ENCODE results near the gene ADCK1.

ADCK1 gene

DNA sequence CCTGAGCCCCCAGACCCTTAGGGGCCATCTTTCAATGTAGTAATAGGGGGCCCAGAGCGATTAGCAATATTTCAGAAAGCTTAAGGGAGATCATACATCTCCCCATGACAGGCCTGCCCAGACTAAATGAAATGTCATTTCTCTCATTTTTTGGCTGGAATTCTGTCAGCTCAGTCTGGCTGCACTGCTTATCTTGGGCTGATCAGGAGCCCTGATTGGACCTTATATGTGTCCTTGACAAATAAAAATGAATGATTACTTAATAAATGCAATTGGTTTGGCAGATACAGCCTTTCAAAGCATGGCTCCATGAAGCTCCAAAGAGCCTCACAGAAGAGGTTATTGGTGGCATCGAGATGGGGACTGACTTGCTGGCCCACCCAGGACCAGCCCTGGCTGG lies 121.9 kb downstream of the ADCK1 start:
- WGBS (ENCODE audit: insufficient coverage): 100% methylated on average over 2 of the region's 2 CpGs
- ChIA-PET POLR2A (no interaction called here), CTCF (interaction anchor here (1.2 kb wide), 1 partner anchor 44 kb away, joined by 3 read pairs; no protein-coding TSS in a partner anchor)
- DNase-seq: no peak
- H3K4me1 ChIP-seq (ENCODE audit: control extremely low read depth in 1 of 4, control insufficient read depth in 4 of 4, insufficient read depth in 4 of 4, low read length in 3 of 4): peaks cover 0 to 13% (median 6%) of the 10 kb centered on the region in 4 experiments
- H3K27ac ChIP-seq (ENCODE audit: insufficient read depth in 1 of 2, low read depth in 1 of 2, low read length in 2 of 2, poor library complexity in 1 of 2, severe bottlenecking in 2 of 2): no peak overlapping the region
- H3K9me3 ChIP-seq (ENCODE audit: control extremely low read depth in 1 of 5, control insufficient read depth in 4 of 5, insufficient read depth in 2 of 5, low read depth in 1 of 5, low read length in 4 of 5): no peaks in the 10 kb centered on the region
- no peak overlapping the region for H3K4me3 ChIP-seq (ENCODE audit: control insufficient read depth in 1 of 7, extremely low read depth in 1 of 7, insufficient read depth in 4 of 7, low read depth in 2 of 7, low read length in 6 of 7)
- peaks cover 0 to 2% (median 0%) of the 10 kb centered on the region in 4 experiments for H3K36me3 ChIP-seq (ENCODE audit: control insufficient read depth in 4 of 4, insufficient read depth in 4 of 4, low read length in 3 of 4)
- no peaks in the 10 kb centered on the region for H3K27me3 ChIP-seq (replicated peaks in 2 of 5; ENCODE audit: control insufficient read depth in 4 of 5, insufficient read depth in 5 of 5, low read length in 4 of 5)

DNA sequence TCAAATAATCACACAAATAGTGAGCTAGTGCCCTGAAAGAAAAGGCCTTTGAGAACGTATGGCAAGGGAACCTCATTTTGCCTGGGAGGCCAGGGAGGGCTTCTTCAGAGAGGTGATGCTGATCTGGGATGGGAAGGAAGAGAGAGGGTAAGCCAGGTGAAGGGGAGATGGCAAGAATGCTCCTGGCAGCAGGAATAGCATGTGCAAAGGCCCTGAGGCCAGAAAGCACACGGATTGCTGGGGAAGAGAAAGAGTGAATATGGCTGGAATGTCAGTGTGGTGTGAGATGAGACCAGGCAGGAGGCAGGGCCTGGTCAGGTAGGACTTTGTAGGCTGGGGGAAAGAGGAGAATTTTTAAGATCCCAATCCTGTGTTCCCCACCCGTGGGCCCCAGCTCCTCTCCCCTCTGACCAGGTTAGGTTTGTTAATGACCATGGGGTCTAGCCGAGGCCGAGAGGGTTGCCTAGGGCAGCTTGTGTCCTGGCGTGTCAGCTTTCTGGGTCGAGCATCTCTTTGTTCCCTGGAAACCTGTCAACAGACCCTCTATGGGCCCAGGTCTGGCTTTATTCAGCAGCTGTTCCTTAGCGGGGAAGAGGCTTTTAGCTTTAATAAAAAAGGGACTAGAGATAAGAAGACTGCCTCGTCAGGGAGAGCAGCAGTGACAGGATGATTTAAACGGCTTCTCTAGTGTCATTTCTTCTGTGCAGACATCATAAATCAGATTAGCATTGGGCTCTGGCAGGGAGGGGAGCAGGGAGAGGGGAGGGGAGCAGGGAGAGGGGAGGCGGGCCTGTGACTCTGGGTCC lies 123.4 kb downstream of the ADCK1 start:
- Histone ChIP-seq H3K9me3 (ENCODE audit: control extremely low read depth in 1 of 5, control insufficient read depth in 4 of 5, insufficient read depth in 2 of 5, low read depth in 1 of 5, low read length in 4 of 5) (no peaks in the 10 kb centered on the region), H3K36me3 (ENCODE audit: control insufficient read depth in 4 of 4, insufficient read depth in 4 of 4, low read length in 3 of 4) (peaks cover 0 to 3% (median 0%) of the 10 kb centered on the region in 4 experiments), H3K27ac (ENCODE audit: insufficient read depth in 1 of 2, low read depth in 1 of 2, low read length in 2 of 2, poor library complexity in 1 of 2, severe bottlenecking in 2 of 2) (peak overlapping the region in 1 of 2 experiments; percentile 60), H3K27me3 (replicated peaks in 2 of 5; ENCODE audit: control insufficient read depth in 4 of 5, insufficient read depth in 5 of 5, low read length in 4 of 5) (no peaks in the 10 kb centered on the region), H3K4me3 (ENCODE audit: control insufficient read depth in 1 of 7, extremely low read depth in 1 of 7, insufficient read depth in 4 of 7, low read depth in 2 of 7, low read length in 6 of 7) (no peak overlapping the region), H3K4me1 (ENCODE audit: control extremely low read depth in 1 of 4, control insufficient read depth in 4 of 4, insufficient read depth in 4 of 4, low read length in 3 of 4) (peaks cover 0 to 5% (median 3%) of the 10 kb centered on the region in 4 experiments)
- peak in 2 of 3 donors; percentile 38 to 64 for DNase-seq
- WGBS (ENCODE audit: insufficient coverage): 75% methylated on average over 10 of the region's 11 CpGs
- CTCF ChIA-PET: no interaction called here
- POLR2A ChIA-PET: no interaction called here

DNA sequence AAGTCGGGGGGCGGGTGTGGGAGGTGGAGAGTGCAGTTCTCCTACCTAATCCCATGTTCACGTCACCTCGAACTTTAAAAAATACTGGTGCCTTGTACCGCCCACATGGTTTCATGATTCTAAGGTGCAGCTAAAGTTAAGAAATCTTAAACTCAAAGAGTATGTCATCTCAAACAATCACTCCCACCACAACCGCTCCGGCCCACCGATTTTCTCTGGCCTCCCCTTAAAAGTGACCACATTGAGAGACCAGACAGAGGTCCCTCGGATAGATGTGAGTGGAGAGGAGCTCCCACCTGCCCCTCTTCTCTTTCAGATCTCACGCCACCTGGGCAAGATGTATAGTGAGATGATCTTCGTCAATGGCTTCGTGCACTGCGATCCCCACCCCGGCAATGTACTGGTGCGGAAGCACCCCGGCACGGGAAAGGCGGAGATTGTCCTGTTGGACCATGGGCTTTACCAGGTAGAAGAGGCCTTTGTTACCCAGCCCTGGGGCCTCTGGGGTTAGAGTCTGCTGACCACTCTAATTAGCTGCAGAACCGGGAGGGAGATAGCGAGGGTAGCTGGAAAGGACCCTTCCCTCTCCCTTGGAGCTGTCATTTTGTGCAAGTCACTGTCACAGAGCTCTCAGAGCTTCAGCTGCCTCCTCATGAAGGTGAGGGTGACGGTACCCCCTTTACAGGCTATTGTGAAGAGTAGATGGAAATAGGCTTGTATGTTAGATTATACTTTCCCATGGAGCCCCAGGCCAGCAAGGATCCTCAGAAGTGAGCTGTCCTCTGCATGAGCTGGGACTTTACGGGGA lies 124.4 kb downstream of the ADCK1 start:
- H3K36me3 ChIP-seq (ENCODE audit: control insufficient read depth in 4 of 4, insufficient read depth in 4 of 4, low read length in 3 of 4): peaks cover 0 to 3% (median 0%) of the 10 kb centered on the region in 4 experiments
- ChIA-PET POLR2A (no interaction called here), CTCF (interaction anchor here (0.6 to 2.4 kb wide), 4 partner anchors 9 to 63 kb away, joined by 3 to 5 read pairs (median 3); no protein-coding TSS in a partner anchor)
- H3K27ac ChIP-seq (ENCODE audit: insufficient read depth in 1 of 2, low read depth in 1 of 2, low read length in 2 of 2, poor library complexity in 1 of 2, severe bottlenecking in 2 of 2): no peak overlapping the region
- no peak for DNase-seq
- peaks cover 0 to 3% (median 0%) of the 10 kb centered on the region in 4 experiments for H3K4me1 ChIP-seq (ENCODE audit: control extremely low read depth in 1 of 4, control insufficient read depth in 4 of 4, insufficient read depth in 4 of 4, low read length in 3 of 4)
- H3K9me3 ChIP-seq (ENCODE audit: control extremely low read depth in 1 of 5, control insufficient read depth in 4 of 5, insufficient read depth in 2 of 5, low read depth in 1 of 5, low read length in 4 of 5): no peaks in the 10 kb centered on the region
- WGBS (ENCODE audit: insufficient coverage): 94% methylated on average over 16 of the region's 22 CpGs
- H3K4me3 ChIP-seq (ENCODE audit: control insufficient read depth in 1 of 7, extremely low read depth in 1 of 7, insufficient read depth in 4 of 7, low read depth in 2 of 7, low read length in 6 of 7): no peak overlapping the region
- H3K27me3 ChIP-seq (replicated peaks in 2 of 5; ENCODE audit: control insufficient read depth in 4 of 5, insufficient read depth in 5 of 5, low read length in 4 of 5): no peaks in the 10 kb centered on the region

GRCh38 chr14:77926942-77927341 lies 127.0 kb downstream of the ADCK1 start:
- no peak for DNase-seq
- Histone ChIP-seq H3K27ac (ENCODE audit: insufficient read depth in 1 of 2, low read depth in 1 of 2, low read length in 2 of 2, poor library complexity in 1 of 2, severe bottlenecking in 2 of 2) (no peak overlapping the region), H3K27me3 (replicated peaks in 2 of 5; ENCODE audit: control insufficient read depth in 4 of 5, insufficient read depth in 5 of 5, low read length in 4 of 5) (no peaks in the 10 kb centered on the region), H3K4me3 (ENCODE audit: control insufficient read depth in 1 of 7, extremely low read depth in 1 of 7, insufficient read depth in 4 of 7, low read depth in 2 of 7, low read length in 6 of 7) (no peak overlapping the region), H3K36me3 (ENCODE audit: control insufficient read depth in 4 of 4, insufficient read depth in 4 of 4, low read length in 3 of 4) (peaks cover 0 to 3% (median 1%) of the 10 kb centered on the region in 4 experiments), H3K9me3 (ENCODE audit: control extremely low read depth in 1 of 5, control insufficient read depth in 4 of 5, insufficient read depth in 2 of 5, low read depth in 1 of 5, low read length in 4 of 5) (no peaks in the 10 kb centered on the region), H3K4me1 (ENCODE audit: control extremely low read depth in 1 of 4, control insufficient read depth in 4 of 4, insufficient read depth in 4 of 4, low read length in 3 of 4) (peaks cover 0 to 3% (median 0%) of the 10 kb centered on the region in 4 experiments)
- WGBS (ENCODE audit: insufficient coverage): 91% methylated on average over 9 of the region's 9 CpGs
- ChIA-PET CTCF (no interaction called here), POLR2A (no interaction called here)

DNA sequence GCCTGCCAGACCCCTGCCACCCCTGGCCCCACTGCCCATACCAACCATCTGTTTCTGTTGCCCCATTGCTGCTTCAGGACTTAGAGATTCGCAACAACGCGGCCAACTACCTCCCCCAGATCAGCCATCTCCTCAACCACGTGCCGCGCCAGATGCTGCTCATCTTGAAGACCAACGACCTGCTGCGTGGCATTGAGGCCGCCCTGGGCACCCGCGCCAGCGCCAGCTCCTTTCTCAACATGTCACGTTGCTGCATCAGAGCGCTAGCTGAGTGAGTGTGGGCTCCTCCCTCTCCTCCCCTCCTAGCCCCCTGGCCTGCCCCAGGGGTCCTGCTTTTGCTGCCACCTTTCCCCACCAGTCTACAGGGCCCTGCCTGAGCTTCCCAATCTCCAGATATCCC lies 131.5 kb downstream of the ADCK1 start:
- H3K9me3 ChIP-seq (ENCODE audit: control extremely low read depth in 1 of 5, control insufficient read depth in 4 of 5, insufficient read depth in 2 of 5, low read depth in 1 of 5, low read length in 4 of 5): peaks cover 1 to 25% (median 10%) of the 10 kb centered on the region in 5 experiments
- WGBS (ENCODE audit: insufficient coverage): 100% methylated on average over 14 of the region's 14 CpGs
- no peak for DNase-seq
- no peak overlapping the region for H3K27ac ChIP-seq (ENCODE audit: insufficient read depth in 1 of 2, low read depth in 1 of 2, low read length in 2 of 2, poor library complexity in 1 of 2, severe bottlenecking in 2 of 2)
- POLR2A ChIA-PET: no interaction called here
- H3K4me3 ChIP-seq (ENCODE audit: control insufficient read depth in 1 of 7, extremely low read depth in 1 of 7, insufficient read depth in 4 of 7, low read depth in 2 of 7, low read length in 6 of 7): no peak overlapping the region
- CTCF ChIA-PET: interaction anchor here (1.0 to 1.8 kb wide), 2 partner anchors 68 to 270 kb away, joined by 3 to 4 read pairs; no protein-coding TSS in a partner anchor
- peaks cover 4 to 32% (median 13%) of the 10 kb centered on the region in 4 experiments for H3K36me3 ChIP-seq (ENCODE audit: control insufficient read depth in 4 of 4, insufficient read depth in 4 of 4, low read length in 3 of 4)
- no peaks in the 10 kb centered on the region for H3K4me1 ChIP-seq (ENCODE audit: control extremely low read depth in 1 of 4, control insufficient read depth in 4 of 4, insufficient read depth in 4 of 4, low read length in 3 of 4)
- no peaks in the 10 kb centered on the region for H3K27me3 ChIP-seq (replicated peaks in 2 of 5; ENCODE audit: control insufficient read depth in 4 of 5, insufficient read depth in 5 of 5, low read length in 4 of 5)

GRCh38 chr14:77936138-77936639 lies 136.3 kb downstream of the ADCK1 start:
- Histone ChIP-seq H3K4me3 (ENCODE audit: control insufficient read depth in 1 of 7, extremely low read depth in 1 of 7, insufficient read depth in 4 of 7, low read depth in 2 of 7, low read length in 6 of 7) (no peak overlapping the region), H3K4me1 (ENCODE audit: control extremely low read depth in 1 of 4, control insufficient read depth in 4 of 4, insufficient read depth in 4 of 4, low read length in 3 of 4) (no peaks in the 10 kb centered on the region), H3K27me3 (replicated peaks in 2 of 5; ENCODE audit: control insufficient read depth in 4 of 5, insufficient read depth in 5 of 5, low read length in 4 of 5) (no peaks in the 10 kb centered on the region), H3K36me3 (ENCODE audit: control insufficient read depth in 4 of 4, insufficient read depth in 4 of 4, low read length in 3 of 4) (peaks cover 4 to 32% (median 11%) of the 10 kb centered on the region in 4 experiments), H3K27ac (ENCODE audit: insufficient read depth in 1 of 2, low read depth in 1 of 2, low read length in 2 of 2, poor library complexity in 1 of 2, severe bottlenecking in 2 of 2) (no peak overlapping the region), H3K9me3 (ENCODE audit: control extremely low read depth in 1 of 5, control insufficient read depth in 4 of 5, insufficient read depth in 2 of 5, low read depth in 1 of 5, low read length in 4 of 5) (peaks cover 1 to 37% (median 10%) of the 10 kb centered on the region in 5 experiments)
- DNase-seq: no peak
- CTCF ChIA-PET: interaction anchor here (0.8 kb wide), 1 partner anchor 596 kb away, joined by 3 read pairs; no protein-coding TSS in a partner anchor
- WGBS (ENCODE audit: insufficient coverage): 100% methylated on average over 2 of the region's 4 CpGs
- POLR2A ChIA-PET: no interaction called here
